HG02642 (cell line): ENCODE data around the gene EPHA8.

ENCODE experiments used
- ATAC-seq: cut with Tn5 transposase; IDR thresholded peaks from one replicate; pipeline ENCODE4 v1.9.1; 2021; ENCODE audit warnings: mild to moderate bottlenecking; ENCODE audit not compliant: unreplicated experiment, poor library complexity

The EPHA8 gene

GRCh38 chr1:22534951-22535350, 28.3 kb upstream of the EPHA8 start:
- ATAC-seq: no peak

DNA sequence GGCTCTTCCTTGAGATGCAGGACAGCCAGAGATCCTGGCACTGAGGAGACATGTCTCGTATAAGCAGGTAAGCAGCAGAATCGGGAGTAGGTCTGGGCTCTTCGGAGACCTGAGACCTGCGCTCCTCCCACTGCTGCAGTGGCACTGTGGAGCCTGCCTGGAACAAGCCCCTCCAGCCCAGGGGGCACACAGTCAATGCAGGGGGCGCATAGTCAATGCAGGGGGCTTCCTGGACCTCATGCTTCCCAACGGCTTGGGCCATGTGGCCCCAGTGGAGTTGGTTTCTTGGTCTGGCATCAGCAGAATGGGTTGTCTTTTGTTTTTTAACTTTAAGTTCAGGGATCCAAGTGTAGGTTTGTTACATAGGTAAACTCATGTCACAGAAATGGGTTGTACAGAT, 27.9 kb upstream of the EPHA8 start:
- ATAC-seq: no peak

DNA sequence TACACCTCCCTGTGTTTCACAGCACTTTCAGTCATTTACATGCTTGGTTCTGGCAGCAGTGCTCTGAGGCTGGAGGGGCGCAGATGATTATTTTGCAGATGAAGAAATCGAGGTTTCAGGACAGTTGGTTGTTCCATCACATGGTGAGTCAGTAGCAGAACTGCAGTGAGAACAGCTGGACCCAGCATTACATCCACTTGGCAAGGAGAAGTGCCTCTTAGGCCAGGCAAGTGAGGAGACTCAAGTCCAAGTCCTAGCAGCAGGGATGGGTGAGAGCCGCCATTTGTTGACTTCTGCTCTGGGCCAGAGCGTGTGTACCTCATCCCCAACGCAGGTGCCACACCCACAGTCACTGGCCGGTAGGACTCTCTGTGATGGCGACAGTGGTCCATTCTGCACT, 26.8 kb upstream of the EPHA8 start:
- ATAC-seq: no peak

DNA sequence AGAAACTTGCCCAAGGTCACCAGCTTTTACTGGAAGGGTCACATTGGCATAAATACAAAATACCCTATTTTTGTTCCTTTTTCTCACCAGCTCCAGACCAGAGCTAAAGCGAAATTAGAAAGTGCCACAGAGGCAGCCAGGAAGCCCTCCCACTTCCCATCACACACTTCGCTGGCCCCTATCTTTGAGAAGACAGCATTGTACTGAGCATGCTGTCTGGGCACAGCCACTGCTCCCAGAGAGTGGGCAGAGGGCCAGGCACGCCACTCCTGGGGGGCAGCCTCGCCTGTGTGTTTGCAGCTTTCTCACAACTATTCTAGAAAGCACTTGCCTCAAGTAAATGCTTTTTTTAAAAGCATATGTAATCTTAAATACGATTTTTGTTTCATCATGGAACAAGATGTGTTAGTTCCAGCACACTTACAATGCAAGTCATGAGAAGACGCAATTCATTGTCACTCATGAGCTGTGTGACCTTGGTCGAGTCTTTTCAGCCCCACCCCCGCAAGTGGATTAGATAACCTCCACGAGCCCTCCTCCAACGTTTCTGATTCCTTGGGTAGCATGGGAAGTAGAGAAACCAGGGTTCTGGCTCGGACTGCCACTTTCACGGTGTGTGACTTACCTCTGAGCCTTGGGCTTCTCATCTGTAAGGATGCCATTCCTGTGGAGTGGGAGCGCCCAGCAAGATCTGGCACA, 25.7 kb upstream of the EPHA8 start:
- no peak for ATAC-seq

DNA sequence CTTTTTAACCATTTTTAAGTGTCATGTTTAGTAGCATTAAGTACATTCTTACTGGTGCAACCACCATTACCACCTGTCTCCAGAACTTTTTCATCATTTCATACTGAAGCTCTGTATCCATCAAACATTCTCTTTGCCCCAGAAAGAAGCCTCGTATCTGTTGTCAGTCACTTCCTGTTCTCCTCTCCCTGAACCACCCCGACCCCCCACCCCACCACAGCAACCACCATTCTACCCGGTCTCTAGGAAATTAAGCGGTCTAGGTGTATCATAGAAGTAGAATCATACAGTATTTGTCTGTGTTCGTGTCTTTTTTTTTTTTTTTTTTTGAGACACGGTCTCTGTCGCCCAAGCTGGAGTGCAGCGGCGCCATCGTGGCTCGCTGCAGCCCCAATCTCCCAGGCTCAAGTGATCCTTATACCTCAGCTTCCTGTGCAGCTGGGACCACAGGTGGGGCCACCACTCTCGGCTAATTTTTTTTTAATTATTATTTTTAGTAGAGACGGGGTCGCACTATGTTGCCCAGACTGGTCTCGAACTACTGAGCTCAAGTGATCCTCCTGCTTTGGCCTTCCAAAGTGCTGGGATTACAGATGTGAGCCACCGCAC, 23.7 kb upstream of the EPHA8 start:
- ATAC-seq: no peak

DNA sequence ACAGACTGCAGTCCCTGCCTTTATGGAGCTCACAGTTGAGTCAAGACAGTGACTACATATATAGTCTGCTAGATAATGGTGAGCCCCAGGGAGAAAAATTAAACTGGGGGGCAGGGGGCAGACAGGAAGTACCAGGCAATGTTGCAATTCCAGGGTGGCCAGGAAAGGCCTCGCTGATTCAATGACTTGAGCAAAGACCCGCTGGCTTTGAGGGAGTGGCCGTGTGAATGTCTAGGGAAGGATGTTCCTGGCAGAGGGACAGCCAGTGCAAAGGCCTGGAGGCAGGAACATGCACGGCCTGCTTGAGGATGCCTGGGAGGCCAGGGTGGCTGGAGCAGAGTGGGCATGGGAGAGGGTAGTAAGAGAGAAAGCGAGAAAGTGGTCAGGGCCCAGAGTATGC, 23.0 kb upstream of the EPHA8 start:
- no peak for ATAC-seq

- ATAC-seq: no peak
Observed at GRCh38 chr1:22542886-22543285, 20.4 kb upstream of the EPHA8 start.

DNA sequence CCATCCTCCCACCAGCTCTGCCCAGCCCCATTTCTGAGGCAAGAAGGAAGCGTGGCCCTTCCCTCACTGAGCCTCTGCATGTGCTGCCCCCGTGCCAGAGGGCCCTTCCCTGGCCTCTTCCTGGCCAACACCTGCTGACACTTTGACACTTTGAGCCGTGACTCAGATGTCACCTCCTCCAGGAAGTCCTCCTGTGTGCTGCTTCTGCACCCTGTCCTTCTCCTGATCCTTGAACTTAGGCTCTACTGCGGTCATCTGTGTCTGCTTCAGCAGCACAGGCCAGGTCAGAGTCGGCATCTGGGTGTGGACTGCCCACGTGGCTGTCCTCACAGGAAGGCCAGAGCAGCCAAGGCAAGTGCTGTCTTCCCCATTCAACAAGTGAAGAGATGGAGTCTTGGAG, 19.6 kb upstream of the EPHA8 start:
- no peak for ATAC-seq

DNA sequence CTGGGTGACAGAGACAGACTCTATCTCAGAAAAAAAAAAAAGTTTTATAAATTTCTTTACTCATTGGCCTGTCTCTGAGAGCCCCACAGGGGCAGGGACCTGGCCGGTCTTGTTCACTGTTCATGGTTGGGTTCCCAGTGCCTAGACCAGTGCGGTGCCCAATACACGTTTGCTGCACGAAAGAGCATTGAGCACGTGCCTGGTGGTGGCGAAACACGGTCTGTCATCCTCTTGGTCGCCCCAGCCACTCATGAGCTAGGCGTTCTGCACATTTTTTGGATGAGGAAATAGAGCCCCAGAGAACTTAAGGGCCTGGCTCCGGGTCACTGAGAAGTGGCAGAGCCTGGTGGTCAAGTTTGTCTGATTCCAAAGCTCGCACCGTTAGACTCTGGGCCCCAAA, 18.7 kb upstream of the EPHA8 start:
- no peak for ATAC-seq

- ATAC-seq: no peak
Observed at GRCh38 chr1:22545141-22545540, 18.1 kb upstream of the EPHA8 start.

DNA sequence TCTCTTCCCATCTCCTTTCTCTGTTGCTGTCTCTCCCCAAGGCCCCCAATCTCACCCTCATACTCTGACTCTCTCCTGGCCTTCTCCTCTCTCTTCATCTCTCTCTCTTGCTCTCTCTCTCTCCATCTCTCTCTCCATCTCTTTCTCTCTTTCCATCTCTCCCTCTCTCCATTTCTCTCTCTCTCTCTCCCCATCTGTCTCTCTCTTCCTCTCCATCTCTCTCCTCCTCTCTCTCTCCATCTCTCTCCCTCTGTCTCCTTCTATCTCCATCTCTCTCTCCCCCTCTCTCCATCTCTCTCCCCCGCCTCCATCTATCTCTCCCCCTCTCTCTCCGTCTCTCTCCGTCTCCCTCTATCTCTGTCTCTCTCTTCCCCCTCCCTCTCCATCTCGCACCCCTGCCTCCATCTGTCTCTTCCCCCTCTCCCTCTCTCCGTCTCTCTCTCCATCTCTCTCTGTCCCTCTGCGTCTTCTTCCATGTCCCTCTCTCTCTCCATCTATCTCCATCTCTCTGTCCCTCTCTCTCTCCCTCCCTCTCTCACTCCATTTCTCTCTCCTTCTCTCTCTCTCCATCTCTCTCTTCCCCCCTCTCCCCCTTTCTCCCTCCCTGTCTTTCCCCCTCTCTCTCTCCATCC, 16.0 kb upstream of the EPHA8 start:
- no peak for ATAC-seq

DNA sequence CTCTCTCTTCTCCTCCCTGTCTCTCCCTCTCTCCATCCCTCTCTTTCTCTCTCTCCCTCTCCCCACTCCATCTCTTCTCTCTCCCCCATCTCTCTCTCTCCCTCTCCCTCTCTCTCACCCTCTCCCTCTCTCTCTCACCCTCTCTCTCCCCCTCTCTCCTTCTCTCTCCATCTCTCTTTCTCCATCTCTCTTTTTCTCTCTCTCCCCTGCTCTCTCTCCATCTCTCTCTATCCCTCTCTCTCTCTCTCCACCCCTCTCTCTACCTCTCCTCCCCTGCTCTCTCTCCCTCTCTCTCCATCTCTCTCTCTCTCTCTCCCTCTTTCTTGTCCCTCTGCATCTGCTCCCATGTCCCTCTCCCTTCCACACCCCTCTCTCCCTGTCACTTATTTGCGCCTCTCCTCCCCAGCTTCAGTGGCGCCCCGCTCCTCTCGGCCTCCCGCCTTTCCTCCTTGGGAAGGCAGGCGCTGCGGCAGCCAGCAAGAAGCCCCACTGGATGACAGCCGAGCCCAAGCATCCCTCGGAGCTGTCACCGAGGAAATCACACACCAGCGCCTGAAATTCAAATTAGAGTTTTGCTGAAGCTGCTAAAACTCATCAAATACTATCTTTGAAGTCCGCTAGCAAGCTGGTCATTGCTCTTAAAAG, 15.3 kb upstream of the EPHA8 start:
- ATAC-seq: no peak

GRCh38 chr1:22550021-22550420, 13.3 kb upstream of the EPHA8 start:
- no peak for ATAC-seq

DNA sequence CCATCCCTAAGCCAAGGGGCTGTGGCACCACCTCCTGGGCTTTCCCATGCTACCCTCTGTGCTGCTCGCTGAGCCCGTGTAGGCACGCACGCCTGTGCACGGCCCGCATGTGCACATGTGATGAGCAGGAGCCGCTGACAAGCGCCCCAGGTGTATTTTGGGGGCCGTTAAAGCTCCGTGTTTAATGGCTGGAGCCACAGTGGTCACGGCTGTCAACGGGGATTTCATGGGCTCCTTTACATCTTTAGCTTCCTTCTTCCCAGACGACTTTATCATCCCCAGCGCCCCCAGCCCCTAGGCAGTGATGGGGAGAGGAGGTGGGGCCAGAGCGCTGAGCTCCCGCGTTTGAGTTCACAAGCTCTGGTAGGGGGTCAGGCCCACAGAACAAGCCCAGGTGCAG, 11.7 kb upstream of the EPHA8 start:
- ATAC-seq: no peak

DNA sequence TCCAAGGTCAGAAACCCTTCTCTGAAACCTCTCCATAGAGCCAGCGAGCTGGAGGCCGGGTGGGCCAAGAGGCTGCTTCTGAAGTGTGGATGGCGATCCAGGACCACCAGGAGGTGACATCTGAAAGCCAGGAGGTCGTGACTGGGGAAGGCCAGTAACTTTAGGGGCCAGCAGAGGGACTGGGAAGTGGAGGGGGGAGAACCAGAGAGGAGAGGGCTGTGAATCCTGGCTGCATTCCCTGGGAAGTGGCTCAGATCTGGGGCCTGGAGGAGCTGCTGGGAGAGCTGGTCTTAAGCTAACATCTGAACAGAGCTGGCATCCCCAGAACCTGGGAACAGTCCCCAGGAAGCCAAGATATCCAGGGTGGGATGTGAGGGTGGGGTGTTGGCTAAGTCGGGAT, 11.3 kb upstream of the EPHA8 start:
- no peak for ATAC-seq

GRCh38 chr1:22553104-22553880, 10.0 kb upstream of the EPHA8 start:
- ATAC-seq: no peak

GRCh38 chr1:22553991-22554522, 9.2 kb upstream of the EPHA8 start:
- no peak for ATAC-seq

- ATAC-seq: no peak
Observed at GRCh38 chr1:22555371-22555656, 8.0 kb upstream of the EPHA8 start.

DNA sequence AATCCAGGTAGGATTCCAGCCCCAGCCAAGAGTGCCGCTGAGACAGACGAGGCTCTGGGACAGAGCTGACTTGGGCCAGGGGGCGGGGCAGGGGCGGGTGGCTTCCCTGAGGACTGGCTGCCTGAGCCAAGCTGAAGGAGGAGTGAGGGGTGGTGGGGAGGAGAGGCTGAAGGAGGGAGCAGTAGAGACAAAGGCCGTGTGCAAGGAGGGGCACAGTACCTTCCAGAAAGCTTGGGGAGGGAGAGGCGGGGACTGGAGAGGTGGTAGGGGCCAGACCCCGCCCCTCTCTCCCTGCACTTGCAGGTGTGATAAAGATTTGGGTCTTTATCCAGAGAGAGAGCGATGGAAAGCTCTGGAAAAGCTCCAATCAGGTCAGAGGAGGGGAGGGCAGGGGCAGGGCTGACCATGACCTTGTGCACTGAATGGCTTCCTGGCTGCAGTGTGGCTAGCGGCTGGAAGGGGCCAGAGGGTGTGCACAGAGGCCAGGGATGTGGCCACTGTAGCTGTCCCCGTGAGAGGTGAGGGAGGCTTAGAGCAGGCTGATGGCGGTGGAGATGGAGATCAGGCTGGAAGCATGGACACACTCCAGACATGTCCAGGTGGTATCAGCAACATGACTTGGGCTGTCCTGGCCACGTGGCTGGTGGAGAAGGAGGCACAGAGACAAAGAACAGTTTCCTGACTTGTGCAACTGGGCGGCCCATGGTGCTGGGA, 6.7 kb upstream of the EPHA8 start:
- ATAC-seq: no peak

- no peak for ATAC-seq
Observed at GRCh38 chr1:22557341-22557950, 5.8 kb upstream of the EPHA8 start.
